Nephron progenitor cell (in vitro differentiated cells): ENCODE data around the gene ZFPM1.

Experiments
- DNase-seq: peaks from one replicate; pipeline ENCODE4 v3.0.0; 2021
- H3K27ac Mint-ChIP-seq: 2 replicates; pipeline ENCODE4 v1.8.0; 2021; ENCODE audit warnings: mild to moderate bottlenecking, moderate library complexity, mixed read lengths
- H3K27me3 Mint-ChIP-seq: 2 replicates; pipeline ENCODE4 v1.8.0; 2021; ENCODE audit warnings: mild to moderate bottlenecking, low read depth, mixed read lengths; ENCODE audit not compliant: poor library complexity
- H3K36me3 Mint-ChIP-seq: 2 replicates; pipeline ENCODE4 v1.8.0; 2021; ENCODE audit warnings: low read depth, mixed read lengths
- H3K4me1 Mint-ChIP-seq: 2 replicates; pipeline ENCODE4 v1.8.0; 2021; ENCODE audit warnings: mixed read lengths
- H3K4me3 Mint-ChIP-seq: 2 replicates; pipeline ENCODE4 v1.8.0; 2021; ENCODE audit warnings: mild to moderate bottlenecking, moderate library complexity, mixed read lengths
- H3K9me3 Mint-ChIP-seq: 2 replicates; pipeline ENCODE4 v1.8.0; 2021; ENCODE audit warnings: mild to moderate bottlenecking, moderate library complexity, mixed read lengths
- CTCF ChIP-seq: fragments of 200-600 bp; sonication (generic); IDR thresholded peaks from 2 replicates; pipeline ENCODE4 v1.5.0; 2021; ENCODE audit warnings: antibody characterized with exemption

ZFPM1 gene

GRCh38 chr16:88461331-88462269 lies 8.5 kb downstream of the ZFPM1 start:
- no peak for TF ChIP-seq CTCF
- Mint-ChIP-seq H3K27ac (no peak overlapping the region), H3K4me1 (peaks cover 12% of the 10 kb centered on the region), H3K27me3 (peaks cover 7% of the 10 kb centered on the region), H3K9me3 (no peaks in the 10 kb centered on the region), H3K4me3 (no peak overlapping the region), H3K36me3 (no peaks in the 10 kb centered on the region)
- no peak for DNase-seq

- DNase-seq = no peak
- Mint-ChIP-seq H3K27ac (no peak overlapping the region), H3K27me3 (peaks cover 2% of the 10 kb centered on the region), H3K9me3 (no peaks in the 10 kb centered on the region), H3K4me1 (peaks cover 20% of the 10 kb centered on the region), H3K4me3 (no peak overlapping the region), H3K36me3 (no peaks in the 10 kb centered on the region)
- TF ChIP-seq CTCF = no peak
Observed at GRCh38 chr16:88462396-88462795, 9.3 kb downstream of the ZFPM1 start.

- Mint-ChIP-seq H3K9me3 (no peaks in the 10 kb centered on the region), H3K4me3 (no peak overlapping the region), H3K36me3 (no peaks in the 10 kb centered on the region), H3K27me3 (no peaks in the 10 kb centered on the region), H3K4me1 (peaks cover 29% of the 10 kb centered on the region), H3K27ac (no peak overlapping the region)
- no peak for TF ChIP-seq CTCF
- DNase-seq = no peak
Observed at GRCh38 chr16:88463411-88463810, 10.3 kb downstream of the ZFPM1 start.

GRCh38 chr16:88464447-88465318 lies 11.6 kb downstream of the ZFPM1 start:
- no peaks in the 10 kb centered on the region for H3K9me3 Mint-ChIP-seq
- H3K27me3 Mint-ChIP-seq = no peaks in the 10 kb centered on the region
- no peak overlapping the region for H3K27ac Mint-ChIP-seq
- no peak overlapping the region for H3K4me3 Mint-ChIP-seq
- H3K36me3 Mint-ChIP-seq = no peaks in the 10 kb centered on the region
- no peak for TF ChIP-seq CTCF
- no peak for DNase-seq
- H3K4me1 Mint-ChIP-seq = peaks cover 40% of the 10 kb centered on the region

- no peak for TF ChIP-seq CTCF
- H3K27me3 Mint-ChIP-seq = no peaks in the 10 kb centered on the region
- no peaks in the 10 kb centered on the region for H3K9me3 Mint-ChIP-seq
- H3K4me3 Mint-ChIP-seq = no peak overlapping the region
- no peak for DNase-seq
- no peaks in the 10 kb centered on the region for H3K36me3 Mint-ChIP-seq
- peaks cover 40% of the 10 kb centered on the region for H3K4me1 Mint-ChIP-seq
- no peak overlapping the region for H3K27ac Mint-ChIP-seq
Observed at GRCh38 chr16:88465387-88465983, 12.4 kb downstream of the ZFPM1 start.
